ENCODE data around the gene ISG15. TPM values are rescaled to one million over a fixed set of nuclear protein-coding genes. Genes with fewer than 3 reads are reported as not detected.
A peak's percentile ranks its signal among the peaks of the same experiment; 100 is the strongest.

The ISG15 gene
- total and polyA plus RNA-seq, 9 of the 15 experiments (the other 6 are each of a cell fraction or from before 2014, with no cell fraction given): 0.40 to 58.3 (median 12.2) TPM

GRCh38 chr1:1000357-1001056, 12.8 kb upstream of the ISG15 start (continued):
- peak; percentile 75 for TF ChIP-seq ZBTB2 (IDR thresholded peaks at IDR 0.05)
- peak; percentile 86 for TF ChIP-seq CCNT2 (IDR thresholded peaks at IDR 0.05; ENCODE audit: borderline replicate concordance, extremely low read depth, insufficient read length, low read depth, low read length)
- TF ChIP-seq ZNF707 (CRISPR knock-in tag; conservative IDR thresholded peaks at IDR 0.05): no peak
- TF ChIP-seq C11orf30 (IDR thresholded peaks at IDR 0.05; ENCODE audit: low read depth): no peak
- no peak for TF ChIP-seq ZNF239 (CRISPR knock-in tag; IDR thresholded peaks at IDR 0.05)
- TF ChIP-seq COPS2 (conservative IDR thresholded peaks at IDR 0.05): no peak
- peak; percentile 62; the same call in 1 of the 2 replicates for TF ChIP-seq SNIP1 (IDR thresholded peaks at IDR 0.05; ENCODE audit: low read depth)
- TF ChIP-seq RERE (CRISPR knock-in tag; IDR thresholded peaks at IDR 0.05; ENCODE audit: borderline replicate concordance): peak; percentile 93; the same call in 1 of the 2 replicates
- TF ChIP-seq TAF1 (IDR thresholded peaks at IDR 0.05; ENCODE audit: control insufficient read depth, extremely low read depth, insufficient read depth, low read length, severe bottlenecking): no peak
- peak; percentile 61; the same call in 1 of the 2 replicates for TF ChIP-seq ZBTB43 (CRISPR knock-in tag; IDR thresholded peaks at IDR 0.05)
- no peak for TF ChIP-seq MXI1 (IDR thresholded peaks at IDR 0.05; ENCODE audit: low read depth, low read length)
- peak; percentile 95 for TF ChIP-seq ZNF124 (CRISPR knock-in tag; IDR thresholded peaks at IDR 0.05)
- TF ChIP-seq SP2 (IDR thresholded peaks at IDR 0.05; ENCODE audit: extremely low read depth, low read depth, low read length, poor library complexity, severe bottlenecking): no peak
- TF ChIP-seq CHAMP1 (IDR thresholded peaks at IDR 0.05): no peak
- TF ChIP-seq NFE2L1 (tag; IDR thresholded peaks at IDR 0.05; ENCODE audit: borderline replicate concordance, low read depth): no peak
- no peak for TF ChIP-seq PPARD (CRISPR knock-in tag; IDR thresholded peaks at IDR 0.05)
- peak; percentile 75; the same call in 1 of the 2 replicates for TF ChIP-seq HDAC2 (IDR thresholded peaks at IDR 0.05)
